Activated T-cell treated with anti-CD3 and anti-CD28 coated beads, Interleukin-2, amount 50 U/mL, for 24 hours (primary cell): Measurements from ENCODE around the gene NIPSNAP3A.

ENCODE experiments used
- DNase-seq: peaks from one replicate; pipeline ENCODE4 v3.0.0-alpha.2; 2020
- H3K27ac Mint-ChIP-seq: 2 replicates; pipeline ENCODE4 v1.8.0; 2020; ENCODE audit warnings: mild to moderate bottlenecking, mixed read lengths
- H3K27me3 Mint-ChIP-seq: 2 replicates; pipeline ENCODE4 v1.8.0; 2020; ENCODE audit warnings: mixed read lengths
- H3K36me3 Mint-ChIP-seq: 2 replicates; pipeline ENCODE4 v1.8.0; 2020; ENCODE audit warnings: low read depth, mixed read lengths
- H3K4me1 Mint-ChIP-seq: 2 replicates; pipeline ENCODE4 v1.8.0; 2020; ENCODE audit warnings: low read depth, mixed read lengths
- H3K4me3 Mint-ChIP-seq: 2 replicates; pipeline ENCODE4 v1.8.0; 2020; ENCODE audit warnings: mild to moderate bottlenecking, moderate library complexity, mixed read lengths
- H3K9me3 Mint-ChIP-seq: 2 replicates; pipeline ENCODE4 v1.8.0; 2020; ENCODE audit warnings: mixed read lengths

Gene NIPSNAP3A

DNA sequence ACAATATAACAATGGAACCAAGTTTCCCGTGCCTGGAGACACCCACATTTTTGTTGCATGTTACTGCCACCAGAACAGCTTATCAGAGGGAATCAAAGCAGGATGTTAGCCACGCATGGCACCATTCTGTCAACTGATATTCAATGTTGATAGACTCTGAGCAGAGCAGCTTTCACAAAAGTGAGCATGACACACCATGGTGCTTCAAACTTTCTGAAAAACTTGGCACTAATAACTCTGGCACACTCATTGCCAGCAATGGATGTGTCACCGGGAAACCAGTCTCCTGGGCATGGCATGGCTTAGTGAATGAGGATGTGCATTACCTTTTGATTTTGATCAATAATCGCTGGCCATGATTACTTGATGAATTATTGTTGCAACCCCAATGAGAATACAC, 36.1 kb downstream of the NIPSNAP3A start:
- H3K4me3 Mint-ChIP-seq, result no peak overlapping the region
- H3K27ac Mint-ChIP-seq, result no peak overlapping the region
- H3K36me3 Mint-ChIP-seq, result peaks cover 16% of the 10 kb centered on the region
- no peaks in the 10 kb centered on the region for H3K9me3 Mint-ChIP-seq
- H3K27me3 Mint-ChIP-seq, result no peaks in the 10 kb centered on the region
- no peaks in the 10 kb centered on the region for H3K4me1 Mint-ChIP-seq
- no peak for DNase-seq

DNA sequence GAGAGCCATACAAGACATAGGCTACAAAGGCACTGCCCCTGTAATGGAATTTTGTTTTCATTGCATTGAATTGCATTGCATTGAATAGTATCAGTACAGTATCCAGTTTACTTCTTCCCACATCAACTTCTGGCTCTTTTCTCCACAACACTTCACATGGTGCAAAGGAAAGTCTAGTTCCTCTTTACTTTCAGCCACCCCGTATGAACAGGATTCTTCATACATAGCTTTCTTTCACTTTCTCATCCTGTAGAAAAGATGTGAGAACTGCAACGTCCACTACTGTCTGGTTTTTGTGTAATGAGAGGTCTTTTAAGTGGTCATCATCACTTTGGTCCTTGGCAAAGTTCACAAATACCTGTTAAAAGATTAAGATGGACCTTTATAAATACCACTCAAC, 36.6 kb downstream of the NIPSNAP3A start:
- Mint-ChIP-seq H3K27me3 (no peaks in the 10 kb centered on the region), H3K4me3 (no peak overlapping the region), H3K4me1 (no peaks in the 10 kb centered on the region), H3K27ac (no peak overlapping the region), H3K9me3 (no peaks in the 10 kb centered on the region), H3K36me3 (peaks cover 16% of the 10 kb centered on the region)
- DNase-seq, result no peak

DNA sequence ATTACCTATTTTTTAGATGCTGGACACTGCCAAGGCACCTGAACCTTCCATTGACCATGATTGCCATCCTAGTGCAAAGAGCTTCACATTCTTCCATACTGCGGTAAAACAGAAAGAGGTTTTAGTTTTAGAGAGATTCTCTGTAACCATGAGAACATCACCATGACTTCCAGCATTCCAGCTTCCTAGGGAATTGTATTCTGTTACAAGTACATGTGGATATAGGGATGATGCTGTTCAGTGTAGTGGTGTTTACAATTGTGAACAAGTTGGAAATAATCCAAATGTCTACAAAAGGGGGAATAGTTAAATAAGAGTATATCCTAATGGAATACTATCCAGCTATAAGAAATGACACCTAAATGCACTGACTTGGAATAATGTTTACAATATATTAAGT, 38.8 kb downstream of the NIPSNAP3A start:
- no peaks in the 10 kb centered on the region for H3K9me3 Mint-ChIP-seq
- no peaks in the 10 kb centered on the region for H3K27me3 Mint-ChIP-seq
- peaks cover 17% of the 10 kb centered on the region for H3K36me3 Mint-ChIP-seq
- no peaks in the 10 kb centered on the region for H3K4me1 Mint-ChIP-seq
- no peak overlapping the region for H3K27ac Mint-ChIP-seq
- DNase-seq, result no peak
- no peak overlapping the region for H3K4me3 Mint-ChIP-seq

DNA sequence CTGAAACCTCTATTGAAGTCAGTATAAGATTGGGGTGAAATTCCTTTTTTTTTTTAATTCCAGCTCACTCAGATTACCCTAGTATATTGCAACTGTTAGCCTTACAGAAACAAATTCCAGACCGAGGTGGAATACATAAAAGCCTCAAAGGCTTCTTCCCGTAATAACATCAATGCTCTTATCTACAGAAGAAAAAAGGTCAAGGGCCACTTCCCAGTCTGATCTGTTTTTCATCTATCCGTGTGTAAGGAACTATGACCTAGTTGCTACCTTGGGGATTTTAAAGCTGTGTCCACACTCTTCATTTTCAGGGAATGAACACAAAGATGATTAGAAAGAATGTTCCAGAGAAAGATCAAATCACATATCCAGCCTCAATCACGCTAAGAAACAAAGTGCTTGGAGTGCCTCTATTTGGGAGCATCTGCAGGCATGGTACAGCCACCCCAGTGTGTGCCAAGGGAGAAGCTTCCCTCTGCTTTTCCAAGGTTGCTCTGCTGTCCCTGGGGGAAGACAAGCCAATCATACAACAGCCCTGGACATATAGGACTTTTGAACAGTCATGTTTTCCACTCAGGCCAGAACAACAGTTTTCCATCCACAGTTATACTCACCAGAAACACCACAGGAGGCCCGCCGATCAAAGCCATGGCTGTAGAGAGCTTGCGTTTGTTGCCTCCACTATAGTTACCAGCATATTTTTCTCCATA, 40.0 kb downstream of the NIPSNAP3A start:
- DNase-seq, result no peak
- H3K4me3 Mint-ChIP-seq, result no peak overlapping the region
- H3K27me3 Mint-ChIP-seq, result no peaks in the 10 kb centered on the region
- no peak overlapping the region for H3K27ac Mint-ChIP-seq
- H3K4me1 Mint-ChIP-seq, result no peaks in the 10 kb centered on the region
- peaks cover 20% of the 10 kb centered on the region for H3K36me3 Mint-ChIP-seq
- no peaks in the 10 kb centered on the region for H3K9me3 Mint-ChIP-seq

DNA sequence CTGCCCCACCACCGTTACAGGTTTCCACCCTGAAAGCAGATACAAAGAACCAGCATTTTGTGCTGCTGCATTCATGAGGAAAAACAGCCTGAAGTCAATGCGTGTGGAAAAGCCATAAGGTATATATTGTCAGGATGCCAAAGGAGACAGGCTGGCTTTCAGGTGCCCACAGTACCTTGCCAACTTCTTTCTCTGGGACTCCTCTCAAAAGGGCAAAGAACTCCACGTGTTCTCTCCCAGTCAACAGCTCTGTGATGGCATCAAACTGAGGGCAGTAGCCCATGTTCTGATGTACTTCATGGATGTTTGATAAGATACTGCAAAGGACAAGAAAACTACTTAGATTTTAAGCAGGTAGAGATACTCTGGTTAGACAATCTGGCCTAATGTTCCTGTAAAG, 40.8 kb downstream of the NIPSNAP3A start:
- peaks cover 28% of the 10 kb centered on the region for H3K36me3 Mint-ChIP-seq
- H3K4me1 Mint-ChIP-seq, result no peaks in the 10 kb centered on the region
- H3K27ac Mint-ChIP-seq, result no peak overlapping the region
- DNase-seq, result no peak
- H3K9me3 Mint-ChIP-seq, result no peaks in the 10 kb centered on the region
- no peaks in the 10 kb centered on the region for H3K27me3 Mint-ChIP-seq
- H3K4me3 Mint-ChIP-seq, result no peak overlapping the region

DNA sequence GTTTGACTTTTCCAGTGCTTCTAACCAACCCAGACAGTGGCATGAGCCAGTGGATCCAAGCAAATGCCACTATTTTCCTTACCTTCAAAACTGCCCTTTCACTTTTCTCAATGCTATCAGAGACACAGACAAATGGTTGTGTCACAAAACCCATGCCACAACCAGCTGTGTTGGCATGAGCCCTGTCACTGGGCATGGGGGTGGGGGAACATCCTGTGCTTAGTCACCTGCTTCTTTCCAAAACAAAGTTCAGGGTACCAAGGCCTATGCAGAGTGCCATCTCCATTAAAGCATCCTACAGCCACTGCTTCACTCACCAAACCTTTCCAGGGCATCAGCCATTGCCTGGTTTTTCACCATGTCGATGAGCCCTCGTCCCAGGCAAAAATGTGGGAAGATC, 46.6 kb downstream of the NIPSNAP3A start:
- Mint-ChIP-seq H3K27me3 (no peaks in the 10 kb centered on the region), H3K9me3 (no peaks in the 10 kb centered on the region), H3K36me3 (peaks cover 28% of the 10 kb centered on the region), H3K27ac (no peak overlapping the region), H3K4me1 (peaks cover 3% of the 10 kb centered on the region), H3K4me3 (no peak overlapping the region)
- DNase-seq, result no peak

DNA sequence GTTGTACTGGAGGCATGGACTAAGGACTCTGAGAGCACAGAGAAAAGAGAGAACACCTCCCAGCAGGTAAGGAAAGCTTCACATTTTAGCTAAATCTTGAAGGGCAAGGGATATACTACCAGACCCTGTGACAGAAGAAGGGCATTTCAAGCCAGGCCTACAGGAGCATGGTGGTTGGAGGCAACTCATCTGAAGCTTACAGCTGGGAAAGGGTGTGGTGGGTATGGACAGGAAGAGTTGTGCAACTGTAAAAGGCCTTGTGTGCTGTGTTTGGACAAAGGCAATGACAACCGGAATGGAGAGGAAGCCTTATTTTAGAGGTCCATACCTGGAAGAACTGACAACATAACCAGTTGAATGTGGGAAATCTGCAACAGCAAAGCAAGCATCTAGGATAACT, 47.6 kb downstream of the NIPSNAP3A start:
- Mint-ChIP-seq H3K27me3 (no peaks in the 10 kb centered on the region), H3K36me3 (peaks cover 26% of the 10 kb centered on the region), H3K4me3 (no peak overlapping the region), H3K27ac (no peak overlapping the region), H3K9me3 (no peaks in the 10 kb centered on the region), H3K4me1 (peaks cover 3% of the 10 kb centered on the region)
- DNase-seq, result no peak

DNA sequence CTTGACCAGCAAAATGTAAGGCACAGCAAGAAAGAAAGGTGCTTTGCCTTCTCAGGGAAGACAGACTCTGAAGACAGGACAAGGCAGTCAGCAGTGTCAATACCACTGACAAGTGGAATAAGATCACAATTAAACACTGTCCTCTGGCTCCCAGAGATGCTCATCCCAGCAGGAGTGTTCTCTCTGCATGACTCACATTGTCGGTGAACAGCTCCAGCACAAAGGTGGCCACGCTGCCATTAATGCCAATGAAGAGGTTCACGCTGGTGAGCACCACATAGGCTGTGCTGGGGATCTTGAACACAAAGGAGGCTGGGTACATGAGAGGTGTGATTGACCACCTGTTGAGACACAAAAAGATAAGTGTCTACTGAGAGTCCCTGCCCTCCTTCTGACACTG, 48.4 kb downstream of the NIPSNAP3A start:
- H3K27ac Mint-ChIP-seq, result no peak overlapping the region
- DNase-seq, result no peak
- no peak overlapping the region for H3K4me3 Mint-ChIP-seq
- peaks cover 30% of the 10 kb centered on the region for H3K36me3 Mint-ChIP-seq
- H3K27me3 Mint-ChIP-seq, result no peaks in the 10 kb centered on the region
- H3K9me3 Mint-ChIP-seq, result no peaks in the 10 kb centered on the region
- H3K4me1 Mint-ChIP-seq, result peaks cover 3% of the 10 kb centered on the region

DNA sequence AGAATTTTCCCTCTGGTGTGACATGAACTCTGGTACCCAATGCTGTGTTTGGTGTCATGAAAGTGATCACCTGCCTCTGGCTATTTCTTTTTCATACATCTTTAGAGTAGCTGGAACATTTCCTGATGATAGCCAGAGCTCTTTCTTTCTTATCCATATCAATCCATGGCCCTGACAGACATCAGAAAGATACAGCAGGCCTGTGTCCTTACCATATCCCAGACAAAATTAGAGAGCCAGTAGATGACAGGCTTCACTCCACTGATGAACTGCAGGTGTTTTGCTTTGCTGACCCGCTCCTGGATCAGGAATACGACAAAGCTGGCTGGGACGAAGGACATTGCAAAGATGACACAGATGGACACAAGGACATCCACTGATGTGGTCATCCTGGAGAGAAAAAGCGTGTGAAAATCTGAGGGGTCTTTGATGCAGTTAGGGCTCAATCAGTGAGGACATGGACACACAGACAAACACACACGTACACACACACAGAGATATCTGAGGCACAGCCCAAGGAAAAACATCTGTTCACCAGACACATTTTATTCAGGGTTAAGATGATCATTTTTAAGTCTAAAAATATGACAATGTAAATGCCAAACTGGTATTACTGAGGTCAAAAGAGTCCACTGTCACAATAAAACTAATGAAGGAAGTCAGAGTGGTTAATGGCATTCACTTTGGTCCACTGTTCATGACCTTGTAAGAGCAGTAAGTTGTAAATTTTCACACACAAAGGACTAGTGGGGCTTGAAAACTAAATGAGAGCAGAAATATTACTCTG, 50.9 kb downstream of the NIPSNAP3A start:
- Mint-ChIP-seq H3K9me3 (no peaks in the 10 kb centered on the region), H3K27me3 (no peaks in the 10 kb centered on the region), H3K4me3 (no peak overlapping the region), H3K4me1 (peaks cover 3% of the 10 kb centered on the region), H3K27ac (no peak overlapping the region), H3K36me3 (peaks cover 23% of the 10 kb centered on the region)
- DNase-seq, result no peak

DNA sequence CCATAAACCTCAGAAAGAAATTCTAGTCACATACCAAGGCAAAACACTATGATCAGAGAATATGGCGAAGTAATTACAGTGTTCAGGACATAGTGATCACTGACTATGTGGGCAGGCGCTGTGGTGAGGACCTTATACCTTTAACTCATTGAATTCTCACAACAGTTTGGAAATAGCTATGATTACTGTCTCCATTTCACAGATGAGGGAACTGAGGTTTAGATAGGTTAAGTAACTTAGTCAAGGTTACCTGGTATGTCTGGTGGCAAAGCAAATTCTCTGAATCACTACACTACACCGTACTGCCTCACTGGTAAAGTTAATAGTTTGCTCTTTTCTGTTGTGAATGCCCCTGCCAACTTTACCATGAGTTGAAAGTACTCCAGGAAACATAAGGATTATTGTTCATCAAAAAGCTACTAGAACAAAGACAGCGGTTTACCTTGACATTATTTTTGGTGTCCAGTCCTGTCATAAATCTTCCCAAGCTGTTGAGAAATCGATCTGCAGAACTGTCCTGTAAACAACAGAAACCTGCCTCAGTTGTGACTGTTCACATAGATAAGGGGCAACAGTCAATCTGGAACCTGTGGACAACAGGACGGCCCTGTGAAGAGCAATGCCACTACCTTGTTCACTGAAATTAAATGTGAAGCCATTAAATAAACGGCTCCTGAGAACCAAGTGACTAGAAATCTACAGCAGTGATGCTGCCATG, 52.7 kb downstream of the NIPSNAP3A start:
- H3K36me3 Mint-ChIP-seq, result peaks cover 22% of the 10 kb centered on the region
- H3K9me3 Mint-ChIP-seq, result no peaks in the 10 kb centered on the region
- no peaks in the 10 kb centered on the region for H3K4me1 Mint-ChIP-seq
- H3K27ac Mint-ChIP-seq, result no peak overlapping the region
- no peaks in the 10 kb centered on the region for H3K27me3 Mint-ChIP-seq
- DNase-seq, result no peak
- H3K4me3 Mint-ChIP-seq, result no peak overlapping the region

DNA sequence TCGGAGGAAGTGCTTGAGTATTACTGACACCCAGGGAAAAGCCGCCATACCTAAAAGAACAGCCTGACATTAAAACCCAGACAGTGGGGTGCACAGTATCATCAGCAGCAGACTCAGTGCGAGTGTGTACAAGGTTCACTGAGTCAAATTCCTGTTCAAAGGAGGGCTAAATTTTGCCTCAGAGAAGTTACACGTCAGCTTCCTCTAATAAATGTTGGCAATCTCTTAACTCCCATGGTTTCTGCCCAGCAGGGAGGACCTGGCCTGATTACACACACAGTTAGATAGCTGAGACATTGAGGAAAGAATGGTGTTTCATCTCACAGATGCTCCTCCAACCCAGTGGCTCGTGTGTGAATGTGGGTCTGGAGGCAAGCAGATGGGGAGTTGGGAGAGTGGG, 54.6 kb downstream of the NIPSNAP3A start:
- H3K9me3 Mint-ChIP-seq, result no peaks in the 10 kb centered on the region
- H3K36me3 Mint-ChIP-seq, result peaks cover 21% of the 10 kb centered on the region
- H3K4me3 Mint-ChIP-seq, result no peak overlapping the region
- no peaks in the 10 kb centered on the region for H3K27me3 Mint-ChIP-seq
- no peak overlapping the region for H3K27ac Mint-ChIP-seq
- no peaks in the 10 kb centered on the region for H3K4me1 Mint-ChIP-seq
- no peak for DNase-seq

DNA sequence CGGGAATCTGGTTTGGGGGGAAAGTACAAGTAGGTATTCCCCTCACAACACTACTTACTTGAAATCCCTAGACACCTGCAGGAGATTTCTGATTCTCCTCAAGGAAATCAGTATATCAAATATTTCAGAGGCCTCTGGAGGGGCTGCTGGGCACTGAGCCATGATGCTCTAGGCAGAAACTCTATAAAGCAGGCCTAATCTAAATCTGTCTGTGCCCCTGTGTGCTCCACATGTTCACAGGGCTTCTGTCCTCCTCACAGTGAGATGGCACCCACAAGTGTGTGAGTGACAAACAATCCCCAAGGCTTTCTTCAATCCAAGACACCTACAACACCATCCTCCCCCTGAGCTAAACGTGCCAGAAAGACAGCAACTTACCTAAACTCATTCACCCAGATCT, 55.4 kb downstream of the NIPSNAP3A start:
- no peak overlapping the region for H3K27ac Mint-ChIP-seq
- no peak for DNase-seq
- no peaks in the 10 kb centered on the region for H3K9me3 Mint-ChIP-seq
- no peaks in the 10 kb centered on the region for H3K27me3 Mint-ChIP-seq
- H3K4me1 Mint-ChIP-seq, result no peaks in the 10 kb centered on the region
- no peak overlapping the region for H3K4me3 Mint-ChIP-seq
- peaks cover 20% of the 10 kb centered on the region for H3K36me3 Mint-ChIP-seq

DNA sequence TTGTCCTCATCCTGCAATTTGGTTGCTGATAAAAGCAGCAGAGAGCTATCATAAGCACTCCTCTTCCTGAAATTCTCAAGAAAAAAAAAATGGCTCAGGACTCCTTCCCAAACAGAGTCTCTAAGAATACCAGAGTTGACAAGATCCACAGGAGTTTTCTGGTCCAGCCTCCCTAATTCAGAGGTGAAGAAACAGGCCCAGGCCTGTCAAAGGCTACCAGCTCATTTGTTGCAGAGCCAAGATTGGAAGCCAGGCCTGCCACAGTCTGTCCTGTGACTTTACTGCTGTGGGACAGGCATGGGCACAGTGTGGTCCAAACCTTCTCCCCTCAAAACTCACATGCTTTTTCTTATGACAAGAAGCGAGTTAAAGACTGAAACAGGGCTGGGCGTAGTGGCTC, 58.0 kb downstream of the NIPSNAP3A start:
- Mint-ChIP-seq H3K27ac (no peak overlapping the region), H3K36me3 (peaks cover 16% of the 10 kb centered on the region), H3K4me3 (no peak overlapping the region), H3K27me3 (no peaks in the 10 kb centered on the region), H3K9me3 (no peaks in the 10 kb centered on the region), H3K4me1 (no peaks in the 10 kb centered on the region)
- DNase-seq, result no peak

DNA sequence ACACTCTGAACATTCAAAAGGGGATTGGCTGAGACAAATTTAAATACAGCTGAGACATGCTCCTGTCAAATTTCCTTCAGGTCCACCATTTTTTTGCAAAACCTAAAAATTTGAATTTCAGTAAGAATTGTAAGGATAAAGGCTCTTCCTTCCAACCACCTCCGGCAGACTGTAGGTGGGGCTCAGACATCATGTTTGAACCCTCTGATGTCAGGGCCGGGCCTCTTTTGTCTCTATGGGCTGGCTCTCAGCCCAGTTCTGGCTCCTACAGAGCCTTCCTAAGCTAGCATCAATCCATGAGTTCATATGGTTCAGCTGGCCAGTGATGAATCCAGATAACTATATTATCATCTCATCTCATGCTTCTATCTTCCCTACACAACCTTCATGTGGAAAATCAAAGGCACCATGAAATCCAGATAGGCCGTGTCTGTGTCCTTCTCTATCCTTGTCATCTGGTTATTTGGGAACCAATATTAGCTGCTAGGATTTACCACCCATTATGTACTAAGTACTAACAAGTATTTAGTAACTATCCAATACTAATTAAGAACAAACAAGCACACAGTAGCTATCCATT, 60.6 kb downstream of the NIPSNAP3A start:
- Mint-ChIP-seq H3K27me3 (no peaks in the 10 kb centered on the region), H3K4me3 (no peak overlapping the region), H3K9me3 (no peaks in the 10 kb centered on the region), H3K36me3 (peaks cover 9% of the 10 kb centered on the region), H3K27ac (no peak overlapping the region), H3K4me1 (no peaks in the 10 kb centered on the region)
- no peak for DNase-seq
